Kidney capillary endothelial cell (primary cell): ENCODE data around the gene NATD1.

Source experiments
- DNase-seq: peaks from one replicate; pipeline ENCODE4 v3.0.0-alpha.2; 2018; ENCODE audit warnings: low spot score

NATD1 gene

GRCh38 chr17:21252796-21253645 is at the start of gene NATD1:
Gene NATD1 (minus strand): TSS chr17:21253410. CDS start chr17:21253264, 146 bp downstream.
- DNase-seq = peak; percentile 71

GRCh38 chr17:21301593-21302550 is 48.7 kb upstream of the NATD1 start:
- DNase-seq = no peak

GRCh38 chr17:21300601-21301571 is 47.7 kb upstream of the NATD1 start:
- DNase-seq = no peak

GRCh38 chr17:21299981-21300600 is 46.9 kb upstream of the NATD1 start:
- DNase-seq = no peak

- no peak for DNase-seq
Measured at GRCh38 chr17:21298983-21299519, 45.8 kb upstream of the NATD1 start.

GRCh38 chr17:21298056-21298982 is 45.1 kb upstream of the NATD1 start:
- no peak for DNase-seq

GRCh38 chr17:21297597-21297996 is 44.4 kb upstream of the NATD1 start:
- DNase-seq = no peak

GRCh38 chr17:21297026-21297520 is 43.9 kb upstream of the NATD1 start:
- no peak for DNase-seq

- DNase-seq = no peak
Measured at GRCh38 chr17:21296097-21297025, 43.2 kb upstream of the NATD1 start.

GRCh38 chr17:21295036-21295952 is 42.1 kb upstream of the NATD1 start:
- DNase-seq = no peak

GRCh38 chr17:21294321-21295035 is 41.3 kb upstream of the NATD1 start:
- no peak for DNase-seq

GRCh38 chr17:21293831-21294210 is 40.6 kb upstream of the NATD1 start:
- no peak for DNase-seq

- no peak for DNase-seq
Measured at GRCh38 chr17:21292867-21293830, 39.9 kb upstream of the NATD1 start.

- DNase-seq = no peak
Measured at GRCh38 chr17:21291862-21292261, 38.7 kb upstream of the NATD1 start.

GRCh38 chr17:21291357-21291756 is 38.1 kb upstream of the NATD1 start:
- DNase-seq = no peak
